HFF-Myc (cell line): ENCODE measurements around the gene TNP2.

Experiments used
- DNase-seq: peaks from one replicate; pipeline ENCODE4 v3.0.0-alpha.2; 2011; ENCODE audit warnings: low read depth; ENCODE audit errors: extremely low read depth
- H3K4me3 ChIP-seq: replicated peaks from 2 replicates; pipeline ENCODE4 v1.5.1; 2011; ENCODE audit warnings: low read depth, mild to moderate bottlenecking, control low read depth, low read length
- TF ChIP-seq, protein P1 (sequence below): IDR thresholded peaks from 2 replicates; pipeline ENCODE4 v1.5.1; 2012; ENCODE audit warnings: mild to moderate bottlenecking, low read depth, low read length, control low read depth; ENCODE audit errors: missing control alignments

TNP2 gene

DNA sequence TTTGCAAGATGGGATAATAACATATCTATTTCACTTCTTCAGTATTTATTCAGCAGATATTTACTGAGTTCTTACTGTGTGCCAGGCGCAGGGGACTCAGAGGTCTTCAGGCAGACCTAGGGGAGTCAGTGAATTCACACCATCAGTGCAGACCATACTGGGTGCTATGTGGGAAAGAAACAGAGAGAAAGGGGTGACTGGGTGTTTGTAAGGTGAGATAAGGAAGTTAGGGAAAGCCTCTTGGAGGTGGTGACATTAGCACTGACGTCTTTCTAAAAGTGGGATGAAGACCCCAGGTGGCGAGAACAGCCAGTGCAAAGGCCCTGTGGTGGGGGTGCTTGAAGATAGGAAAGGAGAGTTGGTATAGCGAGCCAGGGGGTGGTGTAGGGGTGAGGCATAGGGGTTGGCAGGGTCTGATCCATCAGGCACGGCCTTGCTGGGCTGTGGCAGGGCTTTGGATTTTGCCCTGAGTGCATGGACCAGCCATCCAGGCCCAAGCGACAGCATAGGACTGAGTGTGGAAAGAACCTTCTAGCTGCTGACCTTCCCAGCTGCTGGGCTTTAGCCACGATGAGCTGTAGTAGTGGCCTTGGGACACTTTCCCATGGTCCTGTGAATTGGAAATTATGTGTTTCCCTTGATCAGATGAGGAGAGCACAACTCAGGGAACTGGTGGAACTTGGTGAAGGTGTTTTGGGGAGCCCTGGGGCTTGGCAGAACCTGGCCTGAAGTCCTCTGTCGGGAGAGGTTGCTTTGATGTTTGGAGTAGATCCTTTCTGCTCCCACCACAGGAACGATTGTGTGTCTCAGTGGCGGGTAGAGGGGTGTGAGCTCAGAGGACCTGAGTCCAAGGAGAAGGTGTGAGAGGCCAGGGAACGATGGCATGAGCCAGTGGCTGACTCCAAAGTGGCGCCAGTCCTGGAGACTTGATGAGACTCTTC, 9.2 kb downstream of the TNP2 start:
- no peak overlapping the region for H3K4me3 ChIP-seq
- DNase-seq, result no peak
- TF ChIP-seq, protein P1, sequence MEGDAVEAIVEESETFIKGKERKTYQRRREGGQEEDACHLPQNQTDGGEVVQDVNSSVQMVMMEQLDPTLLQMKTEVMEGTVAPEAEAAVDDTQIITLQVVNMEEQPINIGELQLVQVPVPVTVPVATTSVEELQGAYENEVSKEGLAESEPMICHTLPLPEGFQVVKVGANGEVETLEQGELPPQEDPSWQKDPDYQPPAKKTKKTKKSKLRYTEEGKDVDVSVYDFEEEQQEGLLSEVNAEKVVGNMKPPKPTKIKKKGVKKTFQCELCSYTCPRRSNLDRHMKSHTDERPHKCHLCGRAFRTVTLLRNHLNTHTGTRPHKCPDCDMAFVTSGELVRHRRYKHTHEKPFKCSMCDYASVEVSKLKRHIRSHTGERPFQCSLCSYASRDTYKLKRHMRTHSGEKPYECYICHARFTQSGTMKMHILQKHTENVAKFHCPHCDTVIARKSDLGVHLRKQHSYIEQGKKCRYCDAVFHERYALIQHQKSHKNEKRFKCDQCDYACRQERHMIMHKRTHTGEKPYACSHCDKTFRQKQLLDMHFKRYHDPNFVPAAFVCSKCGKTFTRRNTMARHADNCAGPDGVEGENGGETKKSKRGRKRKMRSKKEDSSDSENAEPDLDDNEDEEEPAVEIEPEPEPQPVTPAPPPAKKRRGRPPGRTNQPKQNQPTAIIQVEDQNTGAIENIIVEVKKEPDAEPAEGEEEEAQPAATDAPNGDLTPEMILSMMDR, result no peak

DNA sequence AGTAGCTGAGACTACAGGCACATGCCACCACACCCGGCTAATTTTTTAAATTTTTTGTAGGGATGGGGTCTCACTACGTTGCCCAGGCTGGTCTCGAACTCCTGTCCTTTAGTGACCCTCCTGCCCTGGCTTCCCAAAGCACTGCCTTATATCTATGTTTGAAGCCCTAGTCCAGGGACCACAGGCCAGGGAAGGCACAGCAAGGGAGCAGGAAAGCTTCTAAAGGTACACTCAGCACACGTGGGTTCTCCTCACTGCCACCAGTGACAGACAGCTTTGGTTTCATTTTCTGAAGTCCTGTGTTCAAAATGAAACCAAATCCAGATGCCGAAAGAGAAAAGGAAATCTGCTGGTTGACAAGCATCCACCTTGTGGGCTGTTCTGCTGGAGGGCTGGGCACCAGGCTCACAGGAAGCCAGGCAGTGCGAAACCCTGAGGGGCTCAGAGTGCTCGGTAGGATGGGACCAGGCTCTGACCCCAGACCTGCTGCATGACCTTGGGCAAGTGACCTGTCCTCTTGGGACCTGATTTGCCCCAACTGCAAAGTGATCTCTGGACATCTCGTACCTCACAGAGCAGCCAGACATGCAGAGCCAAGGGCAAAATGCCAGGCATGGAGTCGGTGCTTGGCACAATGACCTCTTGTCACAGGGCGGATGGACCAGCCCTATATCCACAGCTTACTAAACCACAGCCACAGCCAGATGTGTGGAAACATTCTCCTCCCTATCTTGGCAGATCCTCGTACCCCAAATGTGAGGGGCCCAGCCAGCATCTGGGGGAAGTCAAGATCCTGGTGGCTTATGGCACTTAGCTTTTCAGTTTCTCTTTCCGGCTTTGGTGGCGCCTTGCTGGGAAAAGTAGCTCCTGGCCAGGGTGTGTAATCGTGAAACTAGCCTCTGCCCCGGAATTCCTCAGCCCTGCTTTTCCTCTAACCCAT, 10.3 kb downstream of the TNP2 start:
- TF ChIP-seq, protein P1, result no peak
- DNase-seq, result no peak
- H3K4me3 ChIP-seq, result no peak overlapping the region

DNA sequence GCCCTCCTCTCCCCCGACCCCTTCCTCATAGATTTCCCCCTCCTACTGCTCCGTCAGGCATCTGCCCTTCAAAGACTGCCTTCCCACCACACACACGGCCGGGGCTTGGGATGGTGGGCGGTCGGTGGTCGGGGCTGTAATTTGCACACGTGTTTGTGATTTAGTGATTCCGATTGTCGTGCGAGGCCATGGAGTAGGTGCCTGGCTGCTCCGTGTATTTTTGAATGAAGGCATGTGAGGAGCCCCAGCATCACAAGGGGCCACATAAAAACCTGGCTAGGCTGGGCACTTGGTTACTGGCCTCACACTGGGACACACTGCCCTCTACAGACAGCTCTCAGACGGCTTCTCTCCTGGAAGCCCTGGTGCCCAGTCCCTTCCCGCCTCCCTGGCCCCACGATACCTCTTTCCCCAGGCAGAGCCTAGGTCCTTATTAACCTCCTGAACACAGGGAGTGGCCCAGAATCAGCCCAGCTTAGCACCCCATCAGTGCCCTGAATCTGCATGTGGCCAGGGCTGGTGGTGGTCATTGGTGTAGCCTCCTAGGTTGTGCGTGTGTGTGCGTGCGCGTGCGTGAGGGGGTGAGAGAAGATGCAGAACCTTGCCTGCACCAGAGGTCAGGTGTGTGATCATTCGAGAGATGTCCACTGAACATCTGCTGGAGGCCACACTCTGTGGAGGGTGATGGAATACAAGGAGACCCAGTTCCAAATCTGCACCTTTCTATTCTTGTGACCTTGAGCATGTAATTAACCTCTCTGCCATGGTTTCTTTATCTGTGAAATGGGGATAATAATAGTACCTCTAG, 11.8 kb downstream of the TNP2 start:
- TF ChIP-seq, protein P1, result peak; percentile 80
- peak overlapping the region; percentile 64 for H3K4me3 ChIP-seq
- DNase-seq, result peak; percentile 76

DNA sequence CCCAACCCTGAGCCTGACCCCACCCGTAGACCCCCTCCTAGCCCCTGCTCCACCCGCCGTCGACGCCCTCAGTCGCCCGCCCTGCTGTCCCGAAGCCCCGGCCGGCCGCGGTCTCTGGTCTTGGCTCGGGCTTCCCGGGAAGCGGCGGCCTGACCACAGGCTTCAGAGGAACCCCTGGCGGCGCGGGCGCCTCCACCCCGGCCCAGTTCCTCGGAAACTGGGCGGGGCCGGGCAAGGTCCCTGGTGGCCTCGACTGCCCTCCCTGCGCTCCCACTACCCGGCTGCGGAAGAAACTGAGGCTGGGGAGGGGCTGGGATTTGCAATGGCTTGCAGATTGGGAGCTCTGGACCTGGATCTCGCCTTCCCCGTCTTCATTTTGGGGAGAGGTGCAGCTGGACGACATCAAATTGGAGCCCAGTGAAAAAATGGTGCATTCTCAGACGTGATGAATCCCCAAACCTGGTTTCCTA, 12.4 kb downstream of the TNP2 start:
- peak overlapping the region; percentile 64 for H3K4me3 ChIP-seq
- TF ChIP-seq, protein P1, result no peak
- no peak for DNase-seq

DNA sequence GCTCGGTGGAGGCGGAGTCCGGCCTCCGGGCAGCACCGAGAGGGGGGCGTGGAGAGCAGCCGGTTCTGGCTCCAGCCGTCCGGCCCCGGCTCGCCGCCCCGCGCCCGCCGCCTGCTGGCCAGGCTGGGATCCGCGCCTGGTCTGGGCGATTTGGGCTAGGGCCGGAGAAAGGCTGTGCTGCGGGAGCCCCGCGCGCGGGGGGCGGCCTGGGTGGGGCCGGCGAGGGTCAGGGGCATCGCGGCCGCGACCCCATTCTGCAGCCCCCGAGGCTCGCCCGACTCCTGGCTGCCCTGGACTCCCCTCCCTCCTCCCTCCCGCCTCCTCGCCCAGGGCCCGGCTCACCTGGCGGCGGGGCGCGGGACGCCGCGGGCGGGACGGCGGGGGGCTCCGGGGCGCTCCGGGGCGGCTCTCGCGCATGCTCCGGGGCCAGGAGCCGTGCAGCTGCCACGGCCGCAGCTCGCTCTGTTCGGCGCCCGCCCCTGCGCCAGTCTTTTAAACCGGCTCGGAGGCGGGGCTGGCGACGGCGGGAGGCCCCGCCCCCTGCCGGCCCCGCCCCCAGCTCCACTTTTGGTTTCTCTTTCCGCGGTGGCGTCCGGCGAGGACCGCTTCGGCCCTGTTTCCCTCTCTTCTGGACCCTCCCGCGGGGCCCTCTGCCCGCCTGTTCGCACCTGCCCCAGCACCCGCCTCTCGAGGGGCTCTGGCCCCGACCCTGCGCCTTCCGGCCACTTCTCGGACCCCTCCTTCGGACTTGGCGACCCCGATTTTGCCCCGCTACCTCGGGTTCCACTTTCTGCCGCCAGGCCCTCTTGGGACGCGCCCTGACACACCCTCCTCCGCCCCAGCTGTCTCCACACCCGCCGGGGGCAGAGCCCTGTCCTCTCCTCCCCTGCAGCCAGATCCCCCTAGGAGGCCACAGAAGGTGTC, 13.1 kb downstream of the TNP2 start, which contains the start of gene SOCS1:
Gene SOCS1, minus strand, starts transcription at position 468 of the 924 bp plus-strand sequence. CDS start 726 bp downstream, outside the sequence.
- TF ChIP-seq, protein P1, result peak; percentile 69
- peak; percentile 35 for DNase-seq
- peak within 1 kb of the TSS; percentile 64 for H3K4me3 ChIP-seq
